GM23248 (cell line): ENCODE measurements around the gene ERBB4. TPM values are rescaled to one million over a fixed set of nuclear protein-coding genes. Genes with fewer than 3 reads are reported as not detected.
A peak's percentile ranks its signal among the peaks of the same experiment; 100 is the strongest.

ENCODE experiments used
- DNase-seq: peaks from one replicate; pipeline ENCODE4 v3.0.0-alpha.2; 2015
- H2AFZ ChIP-seq: fragments of 200-600 bp; sonication (generic); 2 replicates; pipeline ENCODE4 v1.6.1; 2016; ENCODE audit warnings: antibody characterized with exemption
- H3F3A ChIP-seq: fragments of 200-600 bp; sonication (generic); 2 replicates; pipeline ENCODE4 v1.6.1; 2016; ENCODE audit warnings: mild to moderate bottlenecking, antibody characterized with exemption, mixed run types; ENCODE audit not compliant: insufficient read depth
- H3K27ac ChIP-seq: fragments of 200-600 bp; sonication (generic); 2 replicates; pipeline ENCODE4 v1.5.1; 2016; ENCODE audit warnings: mild to moderate bottlenecking
- H3K27me3 ChIP-seq: fragments of 200-600 bp; sonication (generic); replicated peaks from 2 replicates; pipeline ENCODE4 v1.6.1; 2016; ENCODE audit warnings: mild to moderate bottlenecking; ENCODE audit not compliant: insufficient read depth
- H3K36me3 ChIP-seq: fragments of 200-600 bp; sonication (generic); 2 replicates; pipeline ENCODE4 v1.6.1; 2016; ENCODE audit warnings: low read depth, mild to moderate bottlenecking
- H3K4me1 ChIP-seq: fragments of 200-600 bp; sonication (generic); 2 replicates; pipeline ENCODE4 v1.6.1; 2016; ENCODE audit warnings: mild to moderate bottlenecking; ENCODE audit not compliant: insufficient read depth
- H3K4me2 ChIP-seq: fragments of 200-600 bp; sonication (generic); one replicate; pipeline ENCODE4 v1.6.1; 2016; ENCODE audit warnings: mild to moderate bottlenecking; ENCODE audit not compliant: unreplicated experiment
- H3K4me3 ChIP-seq: fragments of 200-600 bp; sonication (generic); 2 replicates; pipeline ENCODE4 v1.5.1; 2016; ENCODE audit warnings: mild to moderate bottlenecking
- H3K79me2 ChIP-seq: fragments of 200-600 bp; sonication (generic); 2 replicates; pipeline ENCODE4 v1.6.1; 2016; ENCODE audit warnings: mild to moderate bottlenecking; ENCODE audit not compliant: insufficient read depth
- H3K9ac ChIP-seq: fragments of 200-600 bp; sonication (generic); 2 replicates; pipeline ENCODE4 v1.6.1; 2016; ENCODE audit warnings: mild to moderate bottlenecking
- H3K9me2 ChIP-seq: fragments of 200-600 bp; sonication (generic); 2 replicates; pipeline ENCODE4 v1.6.1; 2016; ENCODE audit warnings: mixed run types, mild to moderate bottlenecking, moderate library complexity; ENCODE audit not compliant: insufficient read depth
- H3K9me3 ChIP-seq: fragments of 200-600 bp; sonication (generic); one replicate; pipeline ENCODE4 v1.6.1; 2017; ENCODE audit warnings: low read depth
- H4K20me1 ChIP-seq: fragments of 200-600 bp; sonication (generic); 2 replicates; pipeline ENCODE4 v1.6.0; 2016; ENCODE audit not compliant: insufficient read depth
- EZH2 ChIP-seq: fragments of 200-600 bp; sonication (generic); IDR thresholded peaks from 2 replicates; pipeline ENCODE4 v1.6.1; 2018; ENCODE audit warnings: antibody characterized with exemption, mild to moderate bottlenecking; ENCODE audit not compliant: insufficient read depth, poor library complexity, severe bottlenecking
- EZH2phosphoT487 ChIP-seq: fragments of 200-600 bp; sonication (generic); IDR thresholded peaks from 2 replicates; pipeline ENCODE4 v1.6.1; 2018; ENCODE audit warnings: antibody characterized with exemption, moderate library complexity, mild to moderate bottlenecking, low read depth; ENCODE audit not compliant: insufficient read depth
- WGBS, 2 experiments: methylation state at CpG; one replicate each; pipeline ENCODE4 v1.1.6; 2015 to 2017; ENCODE audit warnings: low lambda C conversion rate in 2 of 2, low coverage in 1 of 2; ENCODE audit errors: missing lambda C conversion rate in 2 of 2; 5-methylcytosine and 5-hydroxymethylcytosine counted together
- in situ Hi-C: fragments of 300-500 bp; cut with MboI; formaldehyde crosslinking; loops from 2 replicates; pipeline ENCODE4 v1.15.0; 2020
- polyA plus RNA-seq: library from polyadenylated mRNA; unstranded; fragments of >200 nt; fragmentation: Nextera tagmentation; extraction: Ambion mirVana; gene quantifications from 2 replicates; pipeline ENCODE4 v1.2.1, GENCODE V29; 2016
- total RNA-seq: library from RNA; depleted of rRNA; stranded (reverse); fragments of >200 nt; shearing (Covaris generic); gene quantifications from 2 replicates; pipeline ENCODE4 v1.2.3, GENCODE V29; 2014

Gene ERBB4
- total and polyA plus RNA-seq, 2 experiments from 2014 or later = not detected

DNA sequence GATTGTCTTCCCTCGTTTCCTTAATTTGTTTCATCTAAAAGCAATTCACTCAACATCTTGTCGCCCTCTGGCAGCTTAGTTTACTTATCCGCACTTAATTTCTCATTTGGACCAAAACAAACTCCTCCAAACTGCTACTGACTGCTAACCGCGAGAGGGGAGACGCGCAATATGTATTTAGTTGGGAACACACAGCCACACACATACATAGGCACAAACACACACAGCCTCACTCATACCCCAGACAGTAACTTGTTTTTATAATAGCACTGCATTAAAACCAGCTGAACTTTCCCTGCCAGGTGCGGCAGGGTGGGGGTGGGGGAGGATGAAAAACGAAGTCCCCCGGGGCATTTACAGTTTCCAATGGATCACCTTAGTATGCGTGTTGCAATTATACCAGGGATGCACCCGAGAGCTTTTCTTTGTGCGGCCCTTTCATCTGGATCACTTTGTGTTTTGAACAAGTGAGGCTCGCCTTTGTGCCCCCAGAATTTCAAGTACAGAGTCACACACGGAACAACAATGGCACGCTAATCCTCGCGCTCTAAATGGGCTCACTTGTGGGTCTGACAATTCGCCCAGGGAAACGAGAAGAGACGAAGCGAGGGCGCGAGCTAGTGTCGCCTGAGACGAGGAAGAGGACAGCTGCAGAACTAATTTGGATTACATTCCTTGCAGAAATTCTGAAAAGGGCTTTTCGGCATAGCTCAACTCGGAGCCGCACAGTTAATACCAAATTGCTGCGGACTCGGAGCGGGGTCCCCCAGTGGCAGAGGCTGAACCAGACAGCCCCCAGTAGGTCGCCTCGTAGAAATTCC lies 2.4 kb downstream of the ERBB4 start:
- 19 to 20% methylated on average over 34 of the region's 34 CpGs for WGBS, 2 experiments
- peak; percentile 19 for DNase-seq
- H2AFZ ChIP-seq = peak overlapping the region; percentile 81

DNA sequence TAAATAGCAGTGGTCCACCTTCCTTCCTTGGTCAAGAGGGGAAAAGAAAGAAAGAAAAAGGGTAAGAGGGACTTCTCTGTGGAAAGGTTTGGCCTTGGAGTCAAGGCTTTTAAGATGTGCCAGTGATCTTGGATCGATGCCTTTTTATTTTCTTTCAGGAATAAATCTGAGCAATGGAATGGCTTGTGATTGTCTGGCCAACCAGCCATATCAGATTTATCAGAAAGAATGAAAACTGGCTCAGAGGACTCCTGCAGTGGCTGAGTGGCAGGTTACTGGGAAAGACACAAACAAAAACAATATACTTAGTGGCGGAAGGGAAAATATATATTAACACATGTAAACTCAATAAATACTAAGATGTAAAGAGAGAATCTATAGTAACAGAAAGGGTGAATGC lies 4.3 kb downstream of the ERBB4 start:
- Histone ChIP-seq H3K9me2 (no peaks in the 10 kb centered on the region), H3K4me1 (no peaks in the 10 kb centered on the region), H3K36me3 (no peaks in the 10 kb centered on the region), H3K27ac (no peak overlapping the region), H3K4me2 (no peak overlapping the region), H3F3A (no peaks in the 10 kb centered on the region), H3K4me3 (no peak overlapping the region), H2AFZ (no peak overlapping the region), H3K27me3 (peaks cover 35% of the 10 kb centered on the region), H3K9me3 (no peaks in the 10 kb centered on the region), H3K79me2 (no peaks in the 10 kb centered on the region), H4K20me1 (no peaks in the 10 kb centered on the region), H3K9ac (no peak overlapping the region)
- TF ChIP-seq EZH2phosphoT487 = no peak
- no peak for TF ChIP-seq EZH2
- WGBS, 2 experiments = 90 to 91% methylated on average over 2 of the region's 2 CpGs
- DNase-seq = no peak
- in situ Hi-C loops = loop anchor here (25.0 kb wide), 1 partner anchor 372 kb away; no protein-coding TSS in a partner anchor

More for the DNA sequence above, 2.4 kb downstream of the ERBB4 start:
- in situ Hi-C loops = loop anchor here (25.0 kb wide), 1 partner anchor 374 kb away; no protein-coding TSS in a partner anchor
- TF ChIP-seq EZH2 (no peak), EZH2phosphoT487 (no peak)
- Histone ChIP-seq H3K36me3 (no peaks in the 10 kb centered on the region), H3K9me3 (no peaks in the 10 kb centered on the region), H3F3A (no peaks in the 10 kb centered on the region), H3K79me2 (no peaks in the 10 kb centered on the region), H4K20me1 (no peaks in the 10 kb centered on the region), H3K9ac (no peak overlapping the region), H3K9me2 (no peaks in the 10 kb centered on the region), H3K4me3 (peak overlapping the region; percentile 76), H3K27ac (no peak overlapping the region), H3K27me3 (peaks cover 35% of the 10 kb centered on the region), H3K4me2 (peak overlapping the region; percentile 95), H3K4me1 (no peaks in the 10 kb centered on the region)

DNA sequence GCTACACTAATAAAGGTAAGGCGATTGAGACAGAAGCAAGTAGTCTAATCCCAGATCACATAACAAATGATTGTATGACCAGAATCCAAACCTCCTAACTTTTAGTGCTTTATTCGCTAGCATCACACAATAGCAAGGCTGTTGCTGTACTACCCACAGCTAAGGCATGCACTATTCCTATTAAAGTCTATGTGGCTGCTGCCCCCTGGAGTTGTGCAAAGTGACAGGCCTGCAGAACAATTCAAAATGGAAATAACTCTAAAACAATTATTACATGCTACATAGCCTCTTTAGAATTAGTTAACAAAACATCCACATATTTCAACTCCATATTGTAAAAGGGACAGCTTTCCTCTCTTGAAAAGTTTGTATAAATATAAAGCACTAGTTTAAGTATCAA lies 6.0 kb downstream of the ERBB4 start:
- no peaks in the 10 kb centered on the region for H3F3A ChIP-seq
- no peak overlapping the region for H3K27ac ChIP-seq
- H3K4me3 ChIP-seq = no peak overlapping the region
- peaks cover 24% of the 10 kb centered on the region for H3K27me3 ChIP-seq
- H3K4me1 ChIP-seq = no peaks in the 10 kb centered on the region
- H2AFZ ChIP-seq = no peak overlapping the region
- no peaks in the 10 kb centered on the region for H3K9me2 ChIP-seq
- no peak overlapping the region for H3K9ac ChIP-seq
- in situ Hi-C loops = loop anchor here (25.0 kb wide), 1 partner anchor 370 kb away; no protein-coding TSS in a partner anchor
- TF ChIP-seq EZH2phosphoT487 = no peak
- TF ChIP-seq EZH2 = no peak
- DNase-seq = no peak
- H3K36me3 ChIP-seq = no peaks in the 10 kb centered on the region
- no peaks in the 10 kb centered on the region for H3K79me2 ChIP-seq
- no peaks in the 10 kb centered on the region for H4K20me1 ChIP-seq
- H3K4me2 ChIP-seq = no peak overlapping the region
- WGBS, 2 experiments = 74 to 78% methylated on average over 2 of the region's 2 CpGs
- H3K9me3 ChIP-seq = no peaks in the 10 kb centered on the region

DNA sequence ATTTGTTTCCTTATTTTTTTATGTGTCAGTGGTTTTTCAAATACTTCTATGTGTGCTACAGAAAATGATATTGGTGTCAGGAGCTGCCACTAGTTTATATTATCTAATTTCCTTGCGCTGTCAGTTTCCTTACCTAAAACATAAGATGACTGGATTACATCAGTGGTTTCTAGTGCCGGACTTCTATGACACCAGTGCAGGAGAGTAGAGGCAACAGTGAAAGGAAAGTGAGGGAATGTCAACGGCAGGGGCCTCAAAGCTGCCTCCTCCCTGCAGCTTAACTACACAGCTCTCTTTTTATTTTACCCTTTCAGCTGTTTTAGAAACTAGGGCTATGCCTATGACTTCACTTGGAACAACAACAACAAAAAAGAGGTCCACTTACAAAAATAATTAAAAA lies 6.5 kb downstream of the ERBB4 start:
- Histone ChIP-seq H3K4me3 (no peak overlapping the region), H3K36me3 (no peaks in the 10 kb centered on the region), H3K4me1 (no peaks in the 10 kb centered on the region), H3K4me2 (no peak overlapping the region), H3K79me2 (no peaks in the 10 kb centered on the region), H3K9ac (no peak overlapping the region), H2AFZ (no peak overlapping the region), H3K9me3 (no peaks in the 10 kb centered on the region), H3K27ac (no peak overlapping the region), H3F3A (no peaks in the 10 kb centered on the region), H3K9me2 (no peaks in the 10 kb centered on the region), H3K27me3 (peaks cover 19% of the 10 kb centered on the region), H4K20me1 (no peaks in the 10 kb centered on the region)
- 82 to 86% methylated on average over 3 of the region's 3 CpGs for WGBS, 2 experiments
- in situ Hi-C loops = loop anchor here (25.0 kb wide), 1 partner anchor 370 kb away; no protein-coding TSS in a partner anchor
- TF ChIP-seq EZH2 = no peak
- TF ChIP-seq EZH2phosphoT487 = no peak
- no peak for DNase-seq
